Measurements from ENCODE around the gene CNTN4. TPM values are rescaled to one million over a fixed set of nuclear protein-coding genes. Genes with fewer than 3 reads are reported as not detected.

CNTN4 gene
- total RNA-seq, 1 experiment from 2014 or later, result 1.6 TPM

GRCh38 chr3:2446146-2446545 is 347.5 kb downstream of the CNTN4 start:
- Histone ChIP-seq H2BK20ac (ENCODE audit: low read depth, low read length, poor library complexity, severe bottlenecking) (no peak overlapping the region), H3K79me2 (ENCODE audit: insufficient read depth, low read length) (no peaks in the 10 kb centered on the region), H2BK120ac (ENCODE audit: low read depth, low read length, poor library complexity, severe bottlenecking) (no peak overlapping the region), H2BK12ac (ENCODE audit: insufficient read length, low read depth, low read length) (no peak overlapping the region), H4K20me1 (ENCODE audit: control insufficient read depth, insufficient read depth, insufficient read length) (no peaks in the 10 kb centered on the region), H3K4me2 (ENCODE audit: insufficient read depth, insufficient read length, low read length) (no peak overlapping the region), H3K9ac (ENCODE audit: extremely low read depth, insufficient read length, low read length) (no peak overlapping the region), H4K5ac (ENCODE audit: insufficient read length, low read depth, low read length) (no peak overlapping the region), H3K14ac (ENCODE audit: insufficient read depth, low read length) (no peak overlapping the region), H3K23me2 (ENCODE audit: insufficient read length, low read depth, low read length, poor library complexity, severe bottlenecking) (no peaks in the 10 kb centered on the region), H3K23ac (ENCODE audit: insufficient read length, low read depth, low read length) (no peak overlapping the region), H3T11ph (ENCODE audit: low read length) (no peak overlapping the region), H3K9me3 (ENCODE audit: control insufficient read depth, low read depth, low read length) (no peaks in the 10 kb centered on the region), H3K4me1 (ENCODE audit: insufficient read depth, low read length) (no peaks in the 10 kb centered on the region; the same call in 1 of the 2 replicates), H3K4ac (ENCODE audit: low read depth, low read length) (no peak overlapping the region), H2AK5ac (ENCODE audit: insufficient read length, low read length) (no peak overlapping the region), H2BK5ac (ENCODE audit: insufficient read length, low read length) (no peak overlapping the region), H3K79me1 (ENCODE audit: insufficient read depth, low read depth, low read length, poor library complexity, severe bottlenecking) (no peaks in the 10 kb centered on the region), H3K27ac (ENCODE audit: insufficient read length, low read depth, low read length) (no peak overlapping the region), H4K8ac (replicated peaks; ENCODE audit: insufficient read length, low read depth, low read length) (no peak overlapping the region), H2AFZ (ENCODE audit: low read length) (no peak overlapping the region), H3K18ac (ENCODE audit: insufficient read length, low read depth, low read length) (no peak overlapping the region), H3K56ac (ENCODE audit: insufficient read length, low read depth, low read length) (no peak overlapping the region), H2BK15ac (ENCODE audit: low read depth, low read length) (no peak overlapping the region), H4K91ac (ENCODE audit: insufficient read length, low read depth, low read length) (no peak overlapping the region), H3K27me3 (ENCODE audit: insufficient read depth, low read length) (no peaks in the 10 kb centered on the region)
- H3K9me3 Mint-ChIP-seq, result no peaks in the 10 kb centered on the region
- no peaks in the 10 kb centered on the region; a peak in 1 of 7 replicates for H3K36me3 Mint-ChIP-seq (ENCODE audit: insufficient read depth in 1 of 3, low read depth in 3 of 3)
- H3K27ac Mint-ChIP-seq, result no peak overlapping the region
- H3K27me3 Mint-ChIP-seq (ENCODE audit: low read depth), result no peaks in the 10 kb centered on the region
- peaks cover 0 to 5% of the 10 kb centered on the region in 2 experiments; a peak in 1 of 4 replicates for H3K4me1 Mint-ChIP-seq
- no peak for TF ChIP-seq CTCF (conservative IDR thresholded peaks at IDR 0.05)
- no CpG with 5 or more reads among the region's 3 CpGs for WGBS (ENCODE audit: extremely low coverage, insufficient read length, low lambda C conversion rate)
- DNase-seq, result no peak
- H3K4me3 Mint-ChIP-seq, result no peak overlapping the region

All from H9 (cell line).